Suprapubic skin (tissue), 3 donors: ENCODE measurements around the gene FRK.

ENCODE experiments used
- POLR2A ChIP-seq, 2 donors: fragments of 450-650 bp; IDR thresholded peaks; one replicate each; pipeline ENCODE4 v1.6.1; 2017; ENCODE audit warnings: antibody characterized with exemption in 2 of 2, mild to moderate bottlenecking in 2 of 2, moderate library complexity in 2 of 2
- TF ChIP-seq, protein P1 (sequence below), 2 donors: fragments of 200-600 bp in 1 of 2; fragments of 450-650 bp in 1 of 2; sonication (generic) in 1 of 2; IDR thresholded peaks; one replicate each; pipeline ENCODE4 v1.5.1; 2016 to 2019; ENCODE audit warnings: antibody characterized with exemption in 2 of 2, mild to moderate bottlenecking in 1 of 2, moderate library complexity in 1 of 2

DNA sequence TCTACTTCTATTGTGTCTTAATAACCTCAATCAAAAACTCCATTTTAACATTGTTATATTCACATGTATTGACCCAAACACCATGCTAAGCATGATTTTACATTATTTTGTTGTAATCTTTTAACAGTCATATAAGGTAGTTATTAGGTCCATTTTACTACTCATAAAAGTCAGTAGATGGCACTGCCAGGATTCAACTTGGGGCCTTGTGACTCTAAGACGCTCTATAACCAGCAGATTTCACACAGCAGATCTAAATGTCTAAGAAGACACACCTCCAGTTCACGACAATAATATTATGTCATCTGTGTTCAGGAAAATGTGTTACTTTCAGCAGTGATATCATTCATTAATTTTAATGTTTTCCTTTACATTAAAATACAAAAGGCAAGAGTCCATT, 88.0 kb downstream of the FRK start:
- TF ChIP-seq POLR2A (IDR thresholded peaks at IDR 0.05): no peak
- TF ChIP-seq, protein P1, sequence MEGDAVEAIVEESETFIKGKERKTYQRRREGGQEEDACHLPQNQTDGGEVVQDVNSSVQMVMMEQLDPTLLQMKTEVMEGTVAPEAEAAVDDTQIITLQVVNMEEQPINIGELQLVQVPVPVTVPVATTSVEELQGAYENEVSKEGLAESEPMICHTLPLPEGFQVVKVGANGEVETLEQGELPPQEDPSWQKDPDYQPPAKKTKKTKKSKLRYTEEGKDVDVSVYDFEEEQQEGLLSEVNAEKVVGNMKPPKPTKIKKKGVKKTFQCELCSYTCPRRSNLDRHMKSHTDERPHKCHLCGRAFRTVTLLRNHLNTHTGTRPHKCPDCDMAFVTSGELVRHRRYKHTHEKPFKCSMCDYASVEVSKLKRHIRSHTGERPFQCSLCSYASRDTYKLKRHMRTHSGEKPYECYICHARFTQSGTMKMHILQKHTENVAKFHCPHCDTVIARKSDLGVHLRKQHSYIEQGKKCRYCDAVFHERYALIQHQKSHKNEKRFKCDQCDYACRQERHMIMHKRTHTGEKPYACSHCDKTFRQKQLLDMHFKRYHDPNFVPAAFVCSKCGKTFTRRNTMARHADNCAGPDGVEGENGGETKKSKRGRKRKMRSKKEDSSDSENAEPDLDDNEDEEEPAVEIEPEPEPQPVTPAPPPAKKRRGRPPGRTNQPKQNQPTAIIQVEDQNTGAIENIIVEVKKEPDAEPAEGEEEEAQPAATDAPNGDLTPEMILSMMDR (IDR thresholded peaks at IDR 0.05): no peak
